Loucy (cell line): ENCODE data around the gene EEPD1.

Experiments
- H2AFZ ChIP-seq: fragments of 200-600 bp; sonication (generic); 2 replicates; pipeline ENCODE4 v1.6.0; 2016; ENCODE audit warnings: antibody characterized with exemption, mild to moderate bottlenecking, low read length, moderate library complexity
- H3F3A ChIP-seq: fragments of 200-600 bp; 2 replicates; pipeline ENCODE4 v1.6.0; 2016; ENCODE audit warnings: antibody characterized with exemption, low read depth, mild to moderate bottlenecking
- H3K27me3 ChIP-seq: fragments of 200-600 bp; sonication (generic); 2 replicates; pipeline ENCODE4 v1.6.1; 2014; ENCODE audit warnings: low read length, mild to moderate bottlenecking; ENCODE audit not compliant: insufficient read depth, poor library complexity, severe bottlenecking
- H3K36me3 ChIP-seq: fragments of 200-600 bp; sonication (generic); 2 replicates; pipeline ENCODE4 v1.6.1; 2016; ENCODE audit warnings: low read length; ENCODE audit not compliant: insufficient read depth
- H3K4me1 ChIP-seq: fragments of 200-600 bp; sonication (generic); 2 replicates; pipeline ENCODE4 v1.5.1; 2014; ENCODE audit warnings: low read length, mild to moderate bottlenecking; ENCODE audit not compliant: insufficient read depth, poor library complexity, severe bottlenecking
- H3K4me2 ChIP-seq: fragments of 200-600 bp; sonication (generic); 2 replicates; pipeline ENCODE4 v1.6.0; 2014; ENCODE audit warnings: antibody characterized with exemption, low read length, low read depth, mild to moderate bottlenecking; ENCODE audit not compliant: poor library complexity, severe bottlenecking
- H3K4me3 ChIP-seq: fragments of 200-600 bp; sonication (generic); 2 replicates; pipeline ENCODE4 v1.5.1; 2014; ENCODE audit warnings: low read length, mild to moderate bottlenecking, mixed read lengths; ENCODE audit not compliant: poor library complexity, severe bottlenecking
- H3K79me2 ChIP-seq: fragments of 200-600 bp; sonication (generic); 2 replicates; pipeline ENCODE4 v1.6.1; 2014; ENCODE audit warnings: low read length; ENCODE audit not compliant: insufficient read depth
- H3K9ac ChIP-seq: fragments of 200-600 bp; sonication (generic); 2 replicates; pipeline ENCODE4 v1.6.0; 2014; ENCODE audit warnings: mild to moderate bottlenecking, low read depth, low read length, moderate library complexity; ENCODE audit not compliant: poor library complexity, severe bottlenecking
- H3K9me2 ChIP-seq: fragments of 200-600 bp; sonication (generic); replicated peaks from 2 replicates; pipeline ENCODE4 v1.6.1; 2016; ENCODE audit warnings: low read depth, low read length, mixed read lengths
- H3K9me3 ChIP-seq: fragments of 200-600 bp; sonication (generic); 2 replicates; pipeline ENCODE4 v1.6.1; 2014; ENCODE audit warnings: mild to moderate bottlenecking, antibody characterized with exemption, low read length, low read depth; ENCODE audit not compliant: insufficient read depth
- H4K20me1 ChIP-seq: fragments of 200-600 bp; sonication (generic); 2 replicates; pipeline ENCODE4 v1.6.0; 2014; ENCODE audit warnings: antibody characterized with exemption, low read length, mild to moderate bottlenecking; ENCODE audit not compliant: insufficient read depth, poor library complexity, severe bottlenecking
- CTCF ChIP-seq: fragments of 200-600 bp; sonication (generic); conservative IDR thresholded peaks from 2 replicates; pipeline ENCODE4 v1.5.1; 2014; ENCODE audit warnings: mild to moderate bottlenecking, antibody characterized with exemption, low read length
- EZH2phosphoT487 ChIP-seq: fragments of 200-600 bp; IDR thresholded peaks from 2 replicates; pipeline ENCODE4 v1.6.1; 2018; ENCODE audit warnings: antibody characterized with exemption, mild to moderate bottlenecking, moderate library complexity, borderline replicate concordance

EEPD1 gene

GRCh38 chr7:36159618-36160017 is 6.6 kb downstream of the EEPD1 start:
- H3K9me3 ChIP-seq, result no peaks in the 10 kb centered on the region
- no peak for TF ChIP-seq EZH2phosphoT487
- TF ChIP-seq CTCF, result no peak
- H3F3A ChIP-seq, result no peaks in the 10 kb centered on the region
- H3K36me3 ChIP-seq, result no peaks in the 10 kb centered on the region
- no peak overlapping the region for H3K9ac ChIP-seq
- H3K9me2 ChIP-seq, result no peaks in the 10 kb centered on the region
- no peaks in the 10 kb centered on the region for H3K27me3 ChIP-seq
- H3K4me3 ChIP-seq, result no peak overlapping the region
- no peaks in the 10 kb centered on the region for H4K20me1 ChIP-seq
- H3K4me2 ChIP-seq, result peak overlapping the region; percentile 79
- H2AFZ ChIP-seq, result no peak overlapping the region
- peaks cover 95% of the 10 kb centered on the region for H3K4me1 ChIP-seq
- peaks cover 43% of the 10 kb centered on the region; the same call in 1 of the 2 replicates for H3K79me2 ChIP-seq

- no peaks in the 10 kb centered on the region for H3F3A ChIP-seq
- H3K9ac ChIP-seq, result no peak overlapping the region
- peak overlapping the region; percentile 66 for H3K4me2 ChIP-seq
- no peaks in the 10 kb centered on the region for H3K9me3 ChIP-seq
- no peak overlapping the region for H2AFZ ChIP-seq
- peaks cover 94% of the 10 kb centered on the region for H3K4me1 ChIP-seq
- TF ChIP-seq CTCF, result no peak
- TF ChIP-seq EZH2phosphoT487, result no peak
- no peaks in the 10 kb centered on the region for H3K36me3 ChIP-seq
- H3K27me3 ChIP-seq, result no peaks in the 10 kb centered on the region
- peaks cover 36% of the 10 kb centered on the region; the same call in 1 of the 2 replicates for H3K79me2 ChIP-seq
- H3K9me2 ChIP-seq, result no peaks in the 10 kb centered on the region
- H3K4me3 ChIP-seq, result no peak overlapping the region
- no peaks in the 10 kb centered on the region for H4K20me1 ChIP-seq
These were observed 7.3 kb downstream of the EEPD1 start for GRCh38 chr7:36160313-36160712.

GRCh38 chr7:36161996-36162395 is 8.9 kb downstream of the EEPD1 start:
- TF ChIP-seq EZH2phosphoT487, result no peak
- TF ChIP-seq CTCF, result no peak
- H2AFZ ChIP-seq, result no peak overlapping the region
- no peaks in the 10 kb centered on the region for H3K36me3 ChIP-seq
- H3K4me1 ChIP-seq, result peaks cover 81% of the 10 kb centered on the region
- no peaks in the 10 kb centered on the region for H3K27me3 ChIP-seq
- H3K4me3 ChIP-seq, result peak overlapping the region; percentile 53
- H4K20me1 ChIP-seq, result no peaks in the 10 kb centered on the region
- no peaks in the 10 kb centered on the region for H3K9me2 ChIP-seq
- H3K9me3 ChIP-seq, result no peaks in the 10 kb centered on the region
- H3K79me2 ChIP-seq, result peaks cover 31% of the 10 kb centered on the region; the same call in 1 of the 2 replicates
- H3K4me2 ChIP-seq, result peak overlapping the region; percentile 66
- H3F3A ChIP-seq, result no peaks in the 10 kb centered on the region
- H3K9ac ChIP-seq, result peak overlapping the region; percentile 61
